ENCODE data around the gene FGF3. TPM values are rescaled to one million over a fixed set of nuclear protein-coding genes. Genes with fewer than 3 reads are reported as not detected.
A peak's percentile ranks its signal among the peaks of the same experiment; 100 is the strongest.

The FGF3 gene
- total RNA-seq, 2 donors from 2014 or later: not detected

DNA sequence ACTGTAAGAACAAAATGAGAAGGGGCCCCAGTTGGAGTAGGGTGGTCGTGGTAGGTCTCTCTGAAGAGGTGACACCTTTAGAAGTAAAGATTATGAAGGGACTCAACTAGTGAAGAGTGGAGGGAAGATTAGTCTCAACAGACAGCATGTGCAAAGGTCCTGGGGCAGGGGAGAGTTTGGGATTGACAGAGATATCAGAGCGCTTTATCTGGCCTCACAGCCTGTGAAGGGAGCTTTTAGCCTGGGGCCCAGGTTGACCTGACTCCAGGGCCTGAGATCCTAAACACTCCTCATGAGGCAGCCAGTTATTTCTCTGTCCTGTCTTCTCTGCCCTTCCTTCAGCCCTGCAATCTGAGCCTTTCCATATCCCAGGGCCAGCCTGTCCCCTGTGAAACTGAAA lies 16.2 kb downstream of the FGF3 start:
- TF ChIP-seq CTCF (IDR thresholded peaks at IDR 0.05): no peak
- Histone ChIP-seq H3K27ac (no peak overlapping the region), H3K36me3 (no peaks in the 10 kb centered on the region), H3K9me3 (peaks cover 0 to 5% of the 10 kb centered on the region in 2 donors), H3K27me3 (no peaks in the 10 kb centered on the region), H3K4me3 (no peak overlapping the region), H3K4me1 (no peaks in the 10 kb centered on the region)
- no peak for DNase-seq (ENCODE audit: low spot score)

DNA sequence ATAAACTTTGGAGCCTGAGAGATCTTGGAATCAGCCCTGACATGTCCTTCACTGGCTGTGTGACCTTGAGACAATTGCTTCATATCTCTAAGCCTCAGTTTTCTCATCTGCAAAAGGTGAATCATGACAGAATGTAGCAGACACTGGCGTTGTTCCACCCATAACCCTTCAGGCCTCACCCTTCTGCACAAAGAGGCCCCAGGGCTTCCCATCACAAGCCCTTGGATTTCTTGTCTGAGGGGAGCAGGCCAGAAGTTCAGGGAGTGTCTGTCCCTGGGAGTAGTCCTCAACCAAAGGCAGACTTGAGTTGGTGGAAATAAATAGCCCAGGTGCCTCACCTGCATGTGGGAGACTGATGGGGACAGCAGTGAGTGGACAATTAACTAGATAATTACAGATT lies 16.6 kb downstream of the FGF3 start:
- Histone ChIP-seq H3K36me3 (no peaks in the 10 kb centered on the region), H3K9me3 (peaks cover 0 to 5% of the 10 kb centered on the region in 2 donors), H3K4me3 (no peak overlapping the region), H3K4me1 (no peaks in the 10 kb centered on the region), H3K27me3 (no peaks in the 10 kb centered on the region), H3K27ac (no peak overlapping the region)
- TF ChIP-seq CTCF (IDR thresholded peaks at IDR 0.05): no peak
- no peak for DNase-seq (ENCODE audit: low spot score)

DNA sequence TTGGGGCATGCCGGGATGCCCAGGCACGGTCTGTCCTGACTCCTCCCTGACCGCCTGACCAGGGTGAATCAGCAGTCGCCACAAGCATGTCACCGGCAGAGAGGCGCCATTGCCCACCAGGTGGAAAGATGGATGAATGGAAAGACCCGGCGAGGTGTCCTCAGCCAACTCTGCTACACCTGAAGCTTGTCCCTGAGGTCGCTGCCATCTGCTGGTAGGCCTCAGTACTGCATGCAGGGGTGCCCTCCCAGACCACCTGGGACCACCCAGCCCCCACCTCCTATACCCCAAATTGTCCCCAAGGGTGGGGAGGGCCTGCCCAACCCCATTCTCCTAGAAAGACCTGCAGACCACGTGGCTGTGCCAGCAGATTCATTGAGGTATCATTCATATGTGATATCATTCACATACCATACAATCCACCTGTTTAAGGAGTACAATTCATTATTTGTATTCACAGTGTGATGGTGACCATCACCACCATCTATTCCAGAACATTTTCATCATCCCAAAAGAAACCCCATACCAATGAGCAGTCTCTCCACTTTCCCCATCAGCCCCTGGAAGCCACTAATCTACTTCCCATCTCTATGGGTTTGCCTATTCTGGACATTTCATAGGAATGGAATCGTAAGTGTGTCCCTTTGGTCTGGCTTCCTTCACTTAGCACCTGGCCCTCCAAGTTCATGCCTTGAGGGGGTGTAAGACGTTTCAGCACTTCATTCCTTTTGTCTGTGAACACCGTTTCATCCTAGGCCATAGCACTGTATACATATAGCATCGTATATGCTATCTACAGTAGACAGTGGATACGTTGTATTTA lies 17.5 kb downstream of the FGF3 start:
- H3K36me3 ChIP-seq: no peaks in the 10 kb centered on the region
- no peaks in the 10 kb centered on the region for H3K27me3 ChIP-seq
- TF ChIP-seq CTCF (IDR thresholded peaks at IDR 0.05): peak; percentile 16 to 63
- no peaks in the 10 kb centered on the region for H3K4me1 ChIP-seq
- H3K9me3 ChIP-seq: peaks cover 0 to 5% of the 10 kb centered on the region in 2 donors
- no peak for DNase-seq (ENCODE audit: low spot score)
- no peak overlapping the region for H3K4me3 ChIP-seq
- no peak overlapping the region for H3K27ac ChIP-seq

DNA sequence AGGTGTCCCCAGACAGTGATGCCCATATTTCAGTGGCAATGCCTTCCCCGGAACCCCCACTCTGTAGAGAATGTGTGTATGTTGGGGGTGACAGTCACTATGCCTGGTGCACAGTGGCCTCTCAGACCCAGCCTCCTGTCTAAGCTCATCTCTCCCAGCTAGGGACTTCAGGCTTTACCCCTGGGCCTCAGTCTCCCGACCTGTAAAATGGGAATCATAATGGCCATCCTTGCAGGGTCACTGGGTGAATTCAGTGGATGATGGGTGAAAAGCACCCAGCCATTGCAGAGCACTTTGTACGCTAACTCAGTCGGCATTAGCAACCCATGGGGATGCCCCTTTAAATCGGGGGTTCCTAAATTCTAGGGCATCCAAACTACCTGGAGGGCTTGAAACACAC lies 18.9 kb downstream of the FGF3 start:
- peaks cover 0 to 5% of the 10 kb centered on the region in 2 donors for H3K9me3 ChIP-seq
- no peaks in the 10 kb centered on the region for H3K36me3 ChIP-seq
- no peak overlapping the region for H3K27ac ChIP-seq
- TF ChIP-seq CTCF (IDR thresholded peaks at IDR 0.05): no peak
- H3K27me3 ChIP-seq: no peaks in the 10 kb centered on the region
- no peaks in the 10 kb centered on the region for H3K4me1 ChIP-seq
- no peak for DNase-seq (ENCODE audit: low spot score)
- no peak overlapping the region for H3K4me3 ChIP-seq

DNA sequence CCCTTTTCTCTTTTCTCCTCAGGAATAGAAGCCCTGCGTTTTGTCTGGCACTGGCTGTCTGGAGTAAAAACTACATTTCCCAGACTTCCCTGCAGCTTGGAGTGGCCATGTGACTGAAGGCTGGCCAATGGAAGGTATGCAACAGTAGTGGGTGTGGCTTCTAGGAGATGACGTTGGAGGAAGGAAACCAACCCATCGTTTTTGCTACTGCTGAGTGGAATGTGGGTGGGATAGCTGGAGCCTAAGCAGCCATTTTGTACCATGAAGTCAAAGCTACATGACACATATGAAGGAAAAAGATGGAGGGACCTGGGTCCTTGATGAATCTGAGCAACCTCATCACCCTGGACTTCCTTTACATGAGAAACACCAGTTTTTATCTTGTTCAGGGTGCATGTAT lies 19.6 kb downstream of the FGF3 start:
- H3K27ac ChIP-seq: no peak overlapping the region
- H3K4me3 ChIP-seq: no peak overlapping the region
- H3K4me1 ChIP-seq: no peaks in the 10 kb centered on the region
- no peaks in the 10 kb centered on the region for H3K36me3 ChIP-seq
- no peak for TF ChIP-seq CTCF (IDR thresholded peaks at IDR 0.05)
- peaks cover 0 to 5% of the 10 kb centered on the region in 2 donors for H3K9me3 ChIP-seq
- no peak for DNase-seq (ENCODE audit: low spot score)
- H3K27me3 ChIP-seq: no peaks in the 10 kb centered on the region

DNA sequence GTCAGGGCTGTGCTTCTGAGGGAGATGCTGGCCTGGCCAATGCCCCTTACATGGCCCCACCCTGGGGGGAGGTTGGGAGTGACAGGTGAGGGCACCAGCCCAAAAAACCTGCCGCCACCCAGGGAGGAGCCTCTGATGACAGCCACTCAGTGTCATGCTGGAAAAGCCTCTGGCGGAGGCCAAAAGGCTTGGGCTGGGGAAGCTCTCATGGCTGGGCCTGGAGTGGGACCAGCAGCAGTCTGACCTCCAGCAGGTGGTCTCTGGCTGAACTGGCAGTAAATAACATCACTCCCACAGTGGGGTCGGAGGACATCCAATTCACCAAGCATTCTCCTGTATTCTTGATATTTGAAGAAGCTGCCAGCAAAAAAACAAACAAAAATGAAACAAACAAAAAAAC lies 20.1 kb downstream of the FGF3 start:
- H3K9me3 ChIP-seq: peaks cover 0 to 5% of the 10 kb centered on the region in 2 donors
- no peaks in the 10 kb centered on the region for H3K36me3 ChIP-seq
- no peaks in the 10 kb centered on the region for H3K27me3 ChIP-seq
- H3K4me3 ChIP-seq: no peak overlapping the region
- no peaks in the 10 kb centered on the region for H3K4me1 ChIP-seq
- no peak for TF ChIP-seq CTCF (IDR thresholded peaks at IDR 0.05)
- DNase-seq (ENCODE audit: low spot score): no peak
- no peak overlapping the region for H3K27ac ChIP-seq

Data from right atrium auricular region (tissue), 2 donors.